Fibroblast of the aortic adventitia (primary cell): ENCODE results near the gene CFAP410. TPM values are rescaled to one million over a fixed set of nuclear protein-coding genes. Genes with fewer than 3 reads are reported as not detected.

Source experiments
- DNase-seq: peaks from one replicate; pipeline ENCODE4 v3.0.0-alpha.2; 2010; ENCODE audit warnings: low read depth
- H3K4me3 ChIP-seq: 2 replicates; pipeline ENCODE4 v1.5.1; 2011; ENCODE audit warnings: low read depth, mild to moderate bottlenecking, control low read depth, low read length, moderate library complexity
- total RNA-seq: library from RNA; depleted of rRNA; stranded (reverse); fragments of >200 nt; gene quantifications from 2 replicates; pipeline ENCODE4 v1.2.3, GENCODE V29; 2012; ENCODE audit warnings: low replicate concordance
- TF ChIP-seq, protein P1 (sequence below): IDR thresholded peaks from 2 replicates; pipeline ENCODE4 v1.5.1; 2011; ENCODE audit warnings: mild to moderate bottlenecking, low read length, control low read depth, inconsistent platforms; ENCODE audit not compliant: insufficient read depth

The CFAP410 gene
- total RNA-seq, 1 donor = 9.4 TPM

DNA sequence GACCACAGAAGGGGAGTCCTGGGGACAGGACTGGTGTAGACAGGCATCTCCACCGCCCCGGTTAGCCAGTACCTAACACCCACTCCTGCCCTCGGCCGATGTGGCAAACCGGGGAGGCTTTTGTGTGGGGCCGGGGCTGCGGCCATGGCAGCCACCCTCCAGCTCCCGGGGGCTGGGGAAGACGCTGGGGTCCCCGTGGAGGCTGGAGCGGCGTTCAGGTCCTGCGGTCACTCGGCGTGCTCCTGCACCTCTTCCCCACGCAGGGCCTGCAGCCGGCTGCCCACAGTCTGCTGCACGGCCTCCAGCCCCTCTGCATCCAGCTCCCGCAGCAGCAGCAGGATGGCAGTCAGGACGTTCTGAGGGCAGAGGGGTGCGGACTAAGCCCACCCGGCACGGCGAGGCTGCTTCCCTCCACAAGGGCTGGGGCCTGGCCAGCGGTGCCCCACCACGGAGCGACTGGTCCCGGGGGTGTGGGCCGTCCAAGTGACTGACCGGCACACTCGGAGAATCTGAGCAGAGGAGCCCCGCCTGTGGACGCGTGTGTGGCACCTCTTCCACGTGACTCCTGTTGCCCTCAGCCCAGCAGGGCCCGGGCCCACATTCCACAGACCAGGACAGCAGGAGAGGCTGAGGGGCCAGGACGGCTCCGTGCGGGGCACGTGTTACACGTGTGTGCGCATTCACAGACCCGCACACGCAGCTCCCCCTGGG, 9.1 kb downstream of the CFAP410 start:
- no peak overlapping the region for H3K4me3 ChIP-seq
- TF ChIP-seq, protein P1, sequence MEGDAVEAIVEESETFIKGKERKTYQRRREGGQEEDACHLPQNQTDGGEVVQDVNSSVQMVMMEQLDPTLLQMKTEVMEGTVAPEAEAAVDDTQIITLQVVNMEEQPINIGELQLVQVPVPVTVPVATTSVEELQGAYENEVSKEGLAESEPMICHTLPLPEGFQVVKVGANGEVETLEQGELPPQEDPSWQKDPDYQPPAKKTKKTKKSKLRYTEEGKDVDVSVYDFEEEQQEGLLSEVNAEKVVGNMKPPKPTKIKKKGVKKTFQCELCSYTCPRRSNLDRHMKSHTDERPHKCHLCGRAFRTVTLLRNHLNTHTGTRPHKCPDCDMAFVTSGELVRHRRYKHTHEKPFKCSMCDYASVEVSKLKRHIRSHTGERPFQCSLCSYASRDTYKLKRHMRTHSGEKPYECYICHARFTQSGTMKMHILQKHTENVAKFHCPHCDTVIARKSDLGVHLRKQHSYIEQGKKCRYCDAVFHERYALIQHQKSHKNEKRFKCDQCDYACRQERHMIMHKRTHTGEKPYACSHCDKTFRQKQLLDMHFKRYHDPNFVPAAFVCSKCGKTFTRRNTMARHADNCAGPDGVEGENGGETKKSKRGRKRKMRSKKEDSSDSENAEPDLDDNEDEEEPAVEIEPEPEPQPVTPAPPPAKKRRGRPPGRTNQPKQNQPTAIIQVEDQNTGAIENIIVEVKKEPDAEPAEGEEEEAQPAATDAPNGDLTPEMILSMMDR = no peak
- DNase-seq = no peak

DNA sequence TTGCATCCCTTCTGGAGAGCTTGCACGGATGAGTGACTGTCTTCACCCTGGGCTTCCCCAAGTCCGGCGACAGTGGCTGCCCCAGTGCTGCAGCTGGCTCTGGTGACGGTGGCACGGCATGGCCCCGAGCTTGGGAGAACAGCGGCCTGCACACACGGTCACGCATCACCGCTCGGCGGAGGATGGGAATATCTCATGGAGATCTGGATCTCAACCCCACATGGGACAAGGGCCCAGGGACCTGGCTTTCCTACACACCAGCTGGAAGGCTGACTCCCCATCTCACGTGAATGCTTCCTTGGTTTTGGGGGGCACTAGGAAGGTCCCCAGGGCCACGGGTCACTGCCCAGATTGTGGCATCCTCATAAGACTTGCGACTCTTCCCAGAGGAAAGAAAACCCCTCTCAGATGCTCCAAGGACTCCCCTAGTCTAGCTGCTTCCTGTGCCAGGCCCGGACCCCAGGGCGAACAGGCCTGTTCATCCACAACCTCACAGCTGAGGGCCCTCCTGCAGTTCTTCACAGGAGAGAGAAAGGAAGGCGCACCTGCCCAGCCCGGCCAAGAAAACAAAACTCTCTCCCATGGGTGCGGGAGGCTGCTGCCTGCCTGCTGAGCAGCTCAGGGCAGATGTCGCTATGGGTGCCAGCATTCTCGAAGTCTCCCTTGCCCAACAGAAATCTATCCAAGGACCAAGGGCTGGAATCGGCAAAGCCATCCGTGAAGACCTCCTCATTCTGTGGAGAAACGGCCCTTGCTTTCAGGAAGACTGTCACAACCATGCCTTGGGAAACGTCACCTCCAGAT, 9.9 kb downstream of the CFAP410 start:
- no peak overlapping the region for H3K4me3 ChIP-seq
- TF ChIP-seq, protein P1 = no peak
- no peak for DNase-seq

DNA sequence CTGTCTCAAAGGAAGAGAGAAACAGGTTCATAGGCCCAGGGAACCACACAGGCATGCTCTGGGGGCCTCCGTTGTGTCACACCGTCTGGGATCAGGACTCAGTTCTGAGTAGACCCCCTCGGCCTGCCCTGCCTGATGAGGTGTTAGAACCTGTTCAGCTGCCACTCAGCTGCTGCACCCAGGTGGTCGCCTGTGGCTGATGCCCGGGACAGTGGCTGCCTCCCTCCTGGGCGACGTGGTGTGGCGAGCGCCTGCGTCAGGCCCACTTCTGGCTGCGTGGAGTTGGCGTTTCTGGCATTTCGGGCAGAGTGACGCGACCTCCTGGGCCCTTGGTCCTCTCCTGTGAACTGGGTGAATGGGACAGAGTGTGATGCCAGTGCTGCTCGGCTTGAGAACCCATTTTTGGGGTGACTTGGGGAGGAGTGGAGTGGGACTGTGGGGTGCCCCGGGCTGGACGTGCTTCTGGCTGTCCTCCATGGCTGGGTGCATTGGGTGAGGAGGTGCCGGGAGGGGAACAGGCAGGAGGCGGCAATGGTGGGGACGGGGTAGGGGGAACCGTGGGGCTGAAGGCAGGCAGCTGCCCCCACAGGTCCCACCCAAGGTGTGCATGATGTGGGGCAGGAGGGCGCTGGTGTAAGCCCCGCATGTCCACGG, 10.8 kb downstream of the CFAP410 start:
- no peak overlapping the region for H3K4me3 ChIP-seq
- TF ChIP-seq, protein P1 = no peak

DNA sequence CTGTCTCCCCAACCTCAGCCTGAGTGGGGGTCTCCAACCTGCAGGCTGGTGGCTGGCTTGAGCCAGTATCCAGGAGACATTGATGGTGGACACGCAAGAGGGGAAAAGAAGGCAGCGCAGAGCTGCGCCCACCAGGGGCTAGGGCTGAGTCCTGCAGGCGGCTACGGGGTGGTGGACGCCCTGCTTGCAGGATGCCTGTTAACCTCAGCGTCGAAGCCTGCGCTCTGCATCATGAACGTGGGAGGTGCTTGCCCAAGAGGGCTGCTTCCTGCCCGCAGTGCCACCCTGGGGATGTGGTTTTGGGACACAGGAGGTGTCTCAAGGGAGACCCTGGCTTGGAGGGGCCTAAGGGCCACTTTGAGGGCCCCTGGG, 11.6 kb downstream of the CFAP410 start:
- H3K4me3 ChIP-seq = no peak overlapping the region
- DNase-seq = no peak
- TF ChIP-seq, protein P1 = no peak

More for the DNA sequence above, 10.8 kb downstream of the CFAP410 start:
- no peak for DNase-seq

DNA sequence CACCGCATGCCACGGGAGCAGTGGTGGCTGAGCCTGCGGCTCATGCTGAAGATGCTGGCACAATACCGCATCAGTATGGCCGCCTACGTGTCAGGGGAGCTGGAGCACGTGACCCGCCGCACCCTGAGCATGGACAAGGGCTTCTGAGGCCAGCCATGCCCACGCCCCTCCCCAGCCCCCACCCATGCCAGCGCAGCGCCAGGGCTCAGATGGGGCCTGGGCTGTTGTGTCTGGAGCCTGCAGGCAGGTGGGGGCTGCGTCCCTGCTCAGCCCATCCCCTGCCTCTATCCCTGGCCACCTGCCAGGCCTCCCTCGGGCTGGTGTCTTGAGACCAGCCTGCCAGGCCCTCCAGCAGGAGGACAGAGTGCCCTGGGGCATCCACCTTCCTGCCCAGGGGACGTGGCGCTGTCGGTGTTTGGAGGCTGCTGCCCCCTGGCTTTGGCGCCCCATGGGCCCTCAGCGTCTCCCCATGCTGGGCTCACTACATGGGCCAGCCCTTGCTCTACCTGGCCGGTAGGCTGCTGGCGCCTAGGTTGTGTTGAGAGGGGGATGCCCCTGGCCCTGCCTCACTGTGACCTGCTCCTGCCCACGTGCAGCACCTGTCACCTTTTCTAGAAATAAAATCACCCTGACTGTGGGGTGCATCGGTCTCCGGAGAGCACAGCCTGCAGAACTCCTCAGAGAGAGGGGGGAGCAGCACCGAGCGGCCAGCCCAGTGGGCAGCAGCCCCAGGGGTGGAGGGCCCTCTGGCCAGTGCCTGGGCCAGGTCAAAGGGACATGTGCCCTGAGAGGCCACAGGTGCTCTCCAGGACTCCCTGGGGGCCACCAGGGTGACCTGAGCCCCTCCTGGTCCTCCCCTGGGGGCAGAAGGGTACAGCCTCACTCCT, 12.2 kb downstream of the CFAP410 start:
- TF ChIP-seq, protein P1 = no peak
- no peak overlapping the region for H3K4me3 ChIP-seq
- no peak for DNase-seq

DNA sequence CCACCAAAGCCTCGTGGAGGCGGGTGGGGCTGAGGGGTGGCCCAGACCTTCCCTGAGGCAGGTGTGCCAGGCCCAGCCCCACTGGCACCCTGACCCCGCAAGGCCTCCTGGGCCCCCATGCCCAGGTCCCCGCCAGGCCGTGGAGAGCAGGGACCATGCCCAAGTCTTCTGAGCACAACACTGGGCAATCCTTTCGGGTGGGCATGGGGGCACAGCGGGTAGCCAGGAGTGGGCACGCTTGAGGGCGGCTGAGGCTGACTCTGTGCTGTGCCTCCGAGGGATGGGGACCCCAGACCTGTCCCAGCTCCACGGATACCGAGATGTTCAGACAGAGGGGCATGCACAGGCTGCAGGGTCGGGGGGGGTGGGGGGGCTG, 12.9 kb downstream of the CFAP410 start:
- TF ChIP-seq, protein P1 = no peak
- H3K4me3 ChIP-seq = no peak overlapping the region
- DNase-seq = no peak
